ENCODE data around the gene ECE1. TPM values are rescaled to one million over a fixed set of nuclear protein-coding genes. Genes with fewer than 3 reads are reported as not detected.

ECE1 gene
- total and polyA plus RNA-seq, 2 of the 13 experiments (the other 11 are each of a cell fraction or from before 2014, with no cell fraction given), result 13.5 to 21.2 TPM

DNA sequence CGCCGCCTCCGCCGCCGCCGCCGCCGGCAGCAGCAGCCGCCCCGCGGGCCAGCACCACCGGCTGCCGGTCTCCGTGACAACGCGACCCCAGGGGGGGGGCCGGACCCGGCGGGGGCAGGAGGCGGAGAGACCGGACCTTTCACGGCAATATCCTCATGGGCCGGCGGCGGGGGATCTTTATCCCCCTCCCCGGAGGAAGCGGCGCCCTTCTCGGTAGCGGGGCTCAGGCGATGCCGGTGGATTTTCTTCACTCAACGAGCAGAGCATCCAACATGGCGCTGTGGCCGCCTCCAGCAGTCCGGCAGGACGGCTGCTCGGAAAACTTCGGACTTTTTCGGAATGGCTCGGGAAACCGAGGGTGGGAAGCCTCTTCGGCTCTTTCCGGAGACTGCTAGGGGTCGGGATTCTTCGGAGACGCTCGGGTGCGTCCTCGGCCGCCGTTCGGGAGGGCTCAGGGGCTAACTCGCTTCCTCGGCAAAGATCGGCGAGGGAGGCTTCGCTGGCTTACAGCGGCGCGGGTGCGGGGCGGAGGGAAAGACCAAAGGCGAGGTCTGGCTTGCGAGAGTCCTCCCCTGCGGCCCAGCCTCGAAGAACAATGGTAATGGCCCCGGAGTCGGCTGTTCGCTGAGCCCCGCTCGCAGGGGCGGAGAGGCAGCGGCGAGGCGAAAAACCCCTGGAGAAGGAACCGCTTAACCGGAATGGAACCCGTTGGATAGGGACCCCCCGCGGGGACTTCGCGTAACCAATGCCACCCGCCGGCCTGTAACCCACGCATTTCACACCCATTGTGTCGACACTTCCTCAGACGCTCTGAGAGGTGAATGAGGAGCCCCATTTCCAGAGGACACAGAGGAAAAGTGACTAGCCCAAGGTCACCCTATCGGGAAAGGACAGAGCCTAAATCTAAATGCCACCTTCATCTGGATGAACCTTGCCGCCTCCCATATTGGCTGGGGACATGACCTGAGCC, 113.4 kb downstream of the ECE1 start, which contains the start of gene EIF4G3 (continued):
- TF ChIP-seq ZNF777 (CRISPR knock-in tag; IDR thresholded peaks at IDR 0.05), result peak; percentile 49; the same call in 1 of the 2 replicates
- TF ChIP-seq POLR2A (IDR thresholded peaks at IDR 0.05; ENCODE audit: insufficient read depth in 1 of 2, low read depth in 2 of 2, low read length in 2 of 2), result peak; percentile 81 to 90
- no peak for TF ChIP-seq ZNF337 (CRISPR knock-in tag; IDR thresholded peaks at IDR 0.05; ENCODE audit: borderline replicate concordance, low read depth)
- peak; percentile 35; the same call in 1 of the 2 replicates for TF ChIP-seq ZNF563 (CRISPR knock-in tag; IDR thresholded peaks at IDR 0.05)
- TF ChIP-seq YY1 (IDR thresholded peaks at IDR 0.05; ENCODE audit: insufficient read depth, insufficient replicate concordance, low read depth, low read length), result peak; percentile 94
- TF ChIP-seq PRDM15 (CRISPR knock-in tag; IDR thresholded peaks at IDR 0.05), result no peak
- 0 out of 2 replicates have a peak, but pooled peaks have one; percentile 69 for TF ChIP-seq ZNF513 (CRISPR knock-in tag; conservative IDR thresholded peaks at IDR 0.05)
- TF ChIP-seq UBTF (CRISPR knock-in tag; IDR thresholded peaks at IDR 0.05), result peak; percentile 57; the same call in 1 of the 2 replicates
- TF ChIP-seq MAF1 (CRISPR knock-in tag; IDR thresholded peaks at IDR 0.05; ENCODE audit: borderline replicate concordance), result 0 out of 2 replicates have a peak, but pooled peaks have one; percentile 24
- TF ChIP-seq ZMYM2 (CRISPR knock-in tag; IDR thresholded peaks at IDR 0.05), result no peak
- TF ChIP-seq POGZ (CRISPR knock-in tag; IDR thresholded peaks at IDR 0.05), result 0 out of 2 replicates have a peak, but pooled peaks have one; percentile 27
- TF ChIP-seq ZNF790 (CRISPR knock-in tag; IDR thresholded peaks at IDR 0.05; ENCODE audit: borderline replicate concordance), result no peak
- 0 out of 2 replicates have a peak, but pooled peaks have one; percentile 7 for TF ChIP-seq ZNF329 (CRISPR knock-in tag; IDR thresholded peaks at IDR 0.05; ENCODE audit: low read depth)
- TF ChIP-seq YEATS2 (CRISPR knock-in tag; IDR thresholded peaks at IDR 0.05; ENCODE audit: borderline replicate concordance), result peak; percentile 100
- TF ChIP-seq, protein P1, sequence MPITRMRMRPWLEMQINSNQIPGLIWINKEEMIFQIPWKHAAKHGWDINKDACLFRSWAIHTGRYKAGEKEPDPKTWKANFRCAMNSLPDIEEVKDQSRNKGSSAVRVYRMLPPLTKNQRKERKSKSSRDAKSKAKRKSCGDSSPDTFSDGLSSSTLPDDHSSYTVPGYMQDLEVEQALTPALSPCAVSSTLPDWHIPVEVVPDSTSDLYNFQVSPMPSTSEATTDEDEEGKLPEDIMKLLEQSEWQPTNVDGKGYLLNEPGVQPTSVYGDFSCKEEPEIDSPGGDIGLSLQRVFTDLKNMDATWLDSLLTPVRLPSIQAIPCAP (CRISPR knock-in tag; IDR thresholded peaks at IDR 0.05; ENCODE audit: low read depth), result no peak
- no peak for TF ChIP-seq ZNF800 (CRISPR knock-in tag; IDR thresholded peaks at IDR 0.05)

All from HepG2 (cell line).